Measurements from ENCODE around the gene GALR1.

DNA sequence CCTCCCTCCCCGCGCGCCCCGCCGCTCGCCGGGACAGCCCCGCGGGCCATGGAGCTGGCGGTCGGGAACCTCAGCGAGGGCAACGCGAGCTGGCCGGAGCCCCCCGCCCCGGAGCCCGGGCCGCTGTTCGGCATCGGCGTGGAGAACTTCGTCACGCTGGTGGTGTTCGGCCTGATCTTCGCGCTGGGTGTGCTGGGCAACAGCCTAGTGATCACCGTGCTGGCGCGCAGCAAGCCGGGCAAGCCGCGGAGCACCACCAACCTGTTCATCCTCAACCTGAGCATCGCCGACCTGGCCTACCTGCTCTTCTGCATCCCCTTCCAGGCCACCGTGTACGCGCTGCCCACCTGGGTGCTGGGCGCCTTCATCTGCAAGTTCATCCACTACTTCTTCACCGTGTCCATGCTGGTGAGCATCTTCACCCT lies 865 bp downstream of the GALR1 start:
- TF ChIP-seq, protein P1, sequence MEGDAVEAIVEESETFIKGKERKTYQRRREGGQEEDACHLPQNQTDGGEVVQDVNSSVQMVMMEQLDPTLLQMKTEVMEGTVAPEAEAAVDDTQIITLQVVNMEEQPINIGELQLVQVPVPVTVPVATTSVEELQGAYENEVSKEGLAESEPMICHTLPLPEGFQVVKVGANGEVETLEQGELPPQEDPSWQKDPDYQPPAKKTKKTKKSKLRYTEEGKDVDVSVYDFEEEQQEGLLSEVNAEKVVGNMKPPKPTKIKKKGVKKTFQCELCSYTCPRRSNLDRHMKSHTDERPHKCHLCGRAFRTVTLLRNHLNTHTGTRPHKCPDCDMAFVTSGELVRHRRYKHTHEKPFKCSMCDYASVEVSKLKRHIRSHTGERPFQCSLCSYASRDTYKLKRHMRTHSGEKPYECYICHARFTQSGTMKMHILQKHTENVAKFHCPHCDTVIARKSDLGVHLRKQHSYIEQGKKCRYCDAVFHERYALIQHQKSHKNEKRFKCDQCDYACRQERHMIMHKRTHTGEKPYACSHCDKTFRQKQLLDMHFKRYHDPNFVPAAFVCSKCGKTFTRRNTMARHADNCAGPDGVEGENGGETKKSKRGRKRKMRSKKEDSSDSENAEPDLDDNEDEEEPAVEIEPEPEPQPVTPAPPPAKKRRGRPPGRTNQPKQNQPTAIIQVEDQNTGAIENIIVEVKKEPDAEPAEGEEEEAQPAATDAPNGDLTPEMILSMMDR (IDR thresholded peaks at IDR 0.05; ENCODE audit: borderline replicate concordance, extremely low read depth, low read length, poor library complexity, severe bottlenecking), result no peak
- no peak for TF ChIP-seq EZH2 (IDR thresholded peaks at IDR 0.05; ENCODE audit: borderline replicate concordance, low read depth, low read length, severe bottlenecking)
